IgD-negative memory B cell (primary cell): ENCODE results near the gene STPG2. TPM values are rescaled to one million over a fixed set of nuclear protein-coding genes. Genes with fewer than 3 reads are reported as not detected.

Source experiments
- H3K27ac Mint-ChIP-seq, 3 donors: one replicate each; pipeline ENCODE4 v1.8.0; 2020 to 2022; ENCODE audit warnings: mild to moderate bottlenecking in 3 of 3, mixed read lengths in 3 of 3, moderate library complexity in 1 of 3
- H3K27me3 Mint-ChIP-seq: one replicate; pipeline ENCODE4 v1.8.0; 2021; ENCODE audit warnings: mixed read lengths
- H3K36me3 Mint-ChIP-seq: one replicate; pipeline ENCODE4 v1.8.0; 2020; ENCODE audit warnings: mild to moderate bottlenecking, mixed read lengths
- H3K4me1 Mint-ChIP-seq, 3 donors: one replicate each; pipeline ENCODE4 v1.8.0; 2020 to 2022; ENCODE audit warnings: mixed read lengths in 3 of 3, mild to moderate bottlenecking in 1 of 3
- H3K4me3 Mint-ChIP-seq, 4 donors: one replicate each; pipeline ENCODE4 v1.8.0; 2020 to 2022; ENCODE audit warnings: mild to moderate bottlenecking in 4 of 4, mixed read lengths in 4 of 4, moderate library complexity in 3 of 4
- H3K9me3 Mint-ChIP-seq, 3 donors: one replicate each; pipeline ENCODE4 v1.8.0; 2020 to 2021; ENCODE audit warnings: mixed read lengths in 3 of 3, mild to moderate bottlenecking in 1 of 3
- polyA plus RNA-seq: library from polyadenylated mRNA; unstranded; fragments of 300-500 nt; fragmentation: Illumina TruSeq; gene quantifications from one replicate; pipeline ENCODE4 v1.2.3, GENCODE V29; 2021

Gene STPG2
- polyA plus RNA-seq, 1 donor from 2014 or later = 0.18 TPM

GRCh38 chr4:98117363-98117762 is 25.9 kb downstream of the STPG2 start:
- peaks cover 0 to 2% (median 0%) of the 10 kb centered on the region in 3 donors for H3K4me1 Mint-ChIP-seq
- H3K9me3 Mint-ChIP-seq = peaks cover 7 to 9% (median 8%) of the 10 kb centered on the region in 3 donors
- no peak overlapping the region for H3K4me3 Mint-ChIP-seq
- H3K27me3 Mint-ChIP-seq = no peaks in the 10 kb centered on the region
- no peak overlapping the region for H3K27ac Mint-ChIP-seq
- H3K36me3 Mint-ChIP-seq = no peaks in the 10 kb centered on the region

- peak overlapping the region in 1 of 3 donors; percentile 57 for H3K27ac Mint-ChIP-seq
- H3K4me3 Mint-ChIP-seq = no peak overlapping the region
- H3K4me1 Mint-ChIP-seq = peaks cover 0 to 2% (median 0%) of the 10 kb centered on the region in 3 donors
- H3K36me3 Mint-ChIP-seq = no peaks in the 10 kb centered on the region
- H3K27me3 Mint-ChIP-seq = no peaks in the 10 kb centered on the region
- H3K9me3 Mint-ChIP-seq = peaks cover 4 to 8% (median 4%) of the 10 kb centered on the region in 3 donors
These were observed 30.3 kb downstream of the STPG2 start for GRCh38 chr4:98113012-98113411.

GRCh38 chr4:98110929-98111328 is 32.3 kb downstream of the STPG2 start:
- peaks cover 0 to 2% (median 0%) of the 10 kb centered on the region in 3 donors for H3K4me1 Mint-ChIP-seq
- H3K27ac Mint-ChIP-seq = no peak overlapping the region
- no peaks in the 10 kb centered on the region for H3K27me3 Mint-ChIP-seq
- H3K36me3 Mint-ChIP-seq = no peaks in the 10 kb centered on the region
- no peaks in the 10 kb centered on the region for H3K9me3 Mint-ChIP-seq
- no peak overlapping the region for H3K4me3 Mint-ChIP-seq

GRCh38 chr4:98110214-98110613 is 33.1 kb downstream of the STPG2 start:
- no peaks in the 10 kb centered on the region for H3K9me3 Mint-ChIP-seq
- H3K27me3 Mint-ChIP-seq = no peaks in the 10 kb centered on the region
- H3K4me3 Mint-ChIP-seq = no peak overlapping the region
- no peak overlapping the region for H3K27ac Mint-ChIP-seq
- H3K4me1 Mint-ChIP-seq = peaks cover 0 to 2% (median 0%) of the 10 kb centered on the region in 3 donors
- H3K36me3 Mint-ChIP-seq = no peaks in the 10 kb centered on the region

- H3K27ac Mint-ChIP-seq = no peak overlapping the region
- no peaks in the 10 kb centered on the region for H3K9me3 Mint-ChIP-seq
- H3K27me3 Mint-ChIP-seq = peaks cover 6% of the 10 kb centered on the region
- peaks cover 4 to 15% (median 9%) of the 10 kb centered on the region in 3 donors for H3K4me1 Mint-ChIP-seq
- H3K4me3 Mint-ChIP-seq = no peak overlapping the region
- H3K36me3 Mint-ChIP-seq = no peaks in the 10 kb centered on the region
These were observed 40.6 kb downstream of the STPG2 start for GRCh38 chr4:98102660-98103059.

- Mint-ChIP-seq H3K9me3 (no peaks in the 10 kb centered on the region), H3K4me3 (no peak overlapping the region), H3K27ac (peak overlapping the region in 1 of 3 donors; percentile 11), H3K36me3 (no peaks in the 10 kb centered on the region), H3K4me1 (peaks cover 5 to 16% (median 10%) of the 10 kb centered on the region in 3 donors), H3K27me3 (peaks cover 6% of the 10 kb centered on the region)
These were observed 41.3 kb downstream of the STPG2 start for GRCh38 chr4:98101988-98102387.

- H3K27me3 Mint-ChIP-seq = no peaks in the 10 kb centered on the region
- no peak overlapping the region for H3K27ac Mint-ChIP-seq
- H3K9me3 Mint-ChIP-seq = peaks cover 0 to 11% (median 3%) of the 10 kb centered on the region in 3 donors
- H3K4me3 Mint-ChIP-seq = no peak overlapping the region
- peaks cover 5 to 16% (median 10%) of the 10 kb centered on the region in 3 donors for H3K4me1 Mint-ChIP-seq
- no peaks in the 10 kb centered on the region for H3K36me3 Mint-ChIP-seq
These were observed 44.5 kb downstream of the STPG2 start for GRCh38 chr4:98098764-98099163.

GRCh38 chr4:98094118-98094517 is 49.2 kb downstream of the STPG2 start:
- Mint-ChIP-seq H3K27me3 (peaks cover 2% of the 10 kb centered on the region), H3K4me3 (no peak overlapping the region), H3K27ac (no peak overlapping the region), H3K36me3 (no peaks in the 10 kb centered on the region), H3K9me3 (peaks cover 0 to 11% (median 8%) of the 10 kb centered on the region in 3 donors), H3K4me1 (peaks cover 5 to 13% (median 10%) of the 10 kb centered on the region in 3 donors)

- Mint-ChIP-seq H3K27me3 (peaks cover 2% of the 10 kb centered on the region), H3K9me3 (peaks cover 0 to 11% (median 8%) of the 10 kb centered on the region in 3 donors), H3K36me3 (no peaks in the 10 kb centered on the region), H3K4me3 (no peak overlapping the region), H3K4me1 (peaks cover 5 to 10% (median 9%) of the 10 kb centered on the region in 3 donors), H3K27ac (no peak overlapping the region)
These were observed 49.6 kb downstream of the STPG2 start for GRCh38 chr4:98093662-98094061.

GRCh38 chr4:98092833-98093439 is 50.3 kb downstream of the STPG2 start:
- H3K9me3 Mint-ChIP-seq = peaks cover 0 to 11% (median 8%) of the 10 kb centered on the region in 3 donors
- peaks cover 3 to 4% (median 3%) of the 10 kb centered on the region in 3 donors for H3K4me1 Mint-ChIP-seq
- no peaks in the 10 kb centered on the region for H3K36me3 Mint-ChIP-seq
- peaks cover 2% of the 10 kb centered on the region for H3K27me3 Mint-ChIP-seq
- no peak overlapping the region for H3K4me3 Mint-ChIP-seq
- H3K27ac Mint-ChIP-seq = no peak overlapping the region

GRCh38 chr4:98081936-98082335 is 61.3 kb downstream of the STPG2 start:
- Mint-ChIP-seq H3K27ac (no peak overlapping the region), H3K9me3 (peaks cover 0 to 3% (median 0%) of the 10 kb centered on the region in 3 donors), H3K36me3 (peaks cover 2% of the 10 kb centered on the region), H3K4me3 (no peak overlapping the region), H3K27me3 (no peaks in the 10 kb centered on the region), H3K4me1 (no peaks in the 10 kb centered on the region)

- Mint-ChIP-seq H3K9me3 (peaks cover 2 to 4% (median 3%) of the 10 kb centered on the region in 3 donors), H3K4me3 (no peak overlapping the region), H3K36me3 (no peaks in the 10 kb centered on the region), H3K27ac (no peak overlapping the region), H3K27me3 (no peaks in the 10 kb centered on the region), H3K4me1 (no peaks in the 10 kb centered on the region)
These were observed 74.8 kb downstream of the STPG2 start for GRCh38 chr4:98068495-98068894.

- no peak overlapping the region for H3K27ac Mint-ChIP-seq
- H3K36me3 Mint-ChIP-seq = peaks cover 2% of the 10 kb centered on the region
- H3K27me3 Mint-ChIP-seq = no peaks in the 10 kb centered on the region
- H3K4me1 Mint-ChIP-seq = no peaks in the 10 kb centered on the region
- no peak overlapping the region for H3K4me3 Mint-ChIP-seq
- peaks cover 13 to 28% (median 17%) of the 10 kb centered on the region in 3 donors for H3K9me3 Mint-ChIP-seq
These were observed 87.3 kb downstream of the STPG2 start for GRCh38 chr4:98055800-98056501.

GRCh38 chr4:98046665-98047064 is 96.6 kb downstream of the STPG2 start:
- no peak overlapping the region for H3K4me3 Mint-ChIP-seq
- H3K27me3 Mint-ChIP-seq = no peaks in the 10 kb centered on the region
- peaks cover 3 to 12% (median 7%) of the 10 kb centered on the region in 3 donors for H3K9me3 Mint-ChIP-seq
- no peak overlapping the region for H3K27ac Mint-ChIP-seq
- H3K4me1 Mint-ChIP-seq = no peaks in the 10 kb centered on the region
- H3K36me3 Mint-ChIP-seq = peaks cover 4% of the 10 kb centered on the region

GRCh38 chr4:98030059-98030458 is 113.2 kb downstream of the STPG2 start:
- H3K27ac Mint-ChIP-seq = no peak overlapping the region

More at GRCh38 chr4:98030059-98030458, 113.2 kb downstream of the STPG2 start:
- H3K4me1 Mint-ChIP-seq = peaks cover 0 to 2% (median 0%) of the 10 kb centered on the region in 3 donors
- no peaks in the 10 kb centered on the region for H3K27me3 Mint-ChIP-seq
- peaks cover 3 to 22% (median 4%) of the 10 kb centered on the region in 3 donors for H3K9me3 Mint-ChIP-seq
- H3K36me3 Mint-ChIP-seq = peaks cover 5% of the 10 kb centered on the region
- H3K4me3 Mint-ChIP-seq = no peak overlapping the region
